Measurements from ENCODE around the gene ARL2BP.
"Not testable (repeated sequence)": the region's sequence is repeated elsewhere in the genome, so short reads cannot be mapped to it uniquely, and the experiment has no call there.

Gene ARL2BP

DNA sequence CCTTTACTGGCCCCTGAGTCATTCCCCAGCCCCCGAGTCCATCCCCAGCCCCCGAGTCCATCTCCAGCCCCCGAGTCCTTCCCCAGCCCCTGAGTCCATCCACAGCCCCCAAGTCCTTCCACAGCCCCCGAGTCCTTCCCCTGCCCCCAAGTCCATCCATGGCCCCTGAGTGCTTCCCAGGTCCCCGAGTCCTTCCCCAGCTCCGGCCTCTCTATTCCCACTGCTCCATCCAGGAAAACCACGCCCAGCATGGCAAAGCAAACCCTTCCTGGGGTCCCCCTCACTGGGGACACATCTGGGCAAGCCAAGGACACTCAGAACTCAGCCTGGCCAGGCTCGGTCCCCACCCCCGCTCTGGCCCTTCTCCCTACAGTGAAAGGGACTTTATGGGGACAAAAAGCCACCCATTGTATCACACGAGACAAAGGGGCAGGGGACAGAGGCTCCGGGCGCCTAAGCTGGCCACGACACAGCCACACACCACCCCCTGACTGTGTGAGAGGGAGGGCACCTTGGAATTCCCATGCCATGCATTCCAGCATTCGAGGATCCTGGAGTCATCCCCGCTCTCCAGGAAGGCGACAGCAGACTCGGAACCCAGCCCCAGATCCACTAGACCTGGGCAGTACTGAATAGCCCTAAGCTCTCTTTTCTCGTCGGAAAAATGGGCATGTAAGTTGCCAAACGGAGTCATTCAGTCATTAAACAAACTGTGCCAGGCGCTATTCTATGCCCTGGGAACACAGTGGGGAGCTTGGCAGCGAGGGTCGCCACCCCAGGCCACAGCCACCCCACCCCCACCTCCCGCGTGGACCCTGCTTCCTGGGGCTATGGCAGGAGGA lies 25.4 kb downstream of the ARL2BP start:
- H3K9ac ChIP-seq (ENCODE audit: insufficient read length) = no peak overlapping the region
- no peaks in the 10 kb centered on the region for H3K36me3 ChIP-seq (ENCODE audit: insufficient read depth, low read length)
- H3K9me3 ChIP-seq (ENCODE audit: low read depth, low read length) = no peaks in the 10 kb centered on the region
- no peak overlapping the region for H3K27ac ChIP-seq
- TF ChIP-seq EZH2 (IDR thresholded peaks at IDR 0.05) (no peak), POLR2AphosphoS5 (IDR thresholded peaks at IDR 0.05; ENCODE audit: borderline replicate concordance, low read depth, low read length) (no peak), FOXP2 (optimal IDR thresholded peaks at IDR 0.05; ENCODE audit: control extremely low read depth, extremely low read length, insufficient read depth) (no peak)
- DNase-seq (ENCODE audit: low read depth, low spot score) = no peak
- H3K4me3 ChIP-seq = no peak overlapping the region

DNA sequence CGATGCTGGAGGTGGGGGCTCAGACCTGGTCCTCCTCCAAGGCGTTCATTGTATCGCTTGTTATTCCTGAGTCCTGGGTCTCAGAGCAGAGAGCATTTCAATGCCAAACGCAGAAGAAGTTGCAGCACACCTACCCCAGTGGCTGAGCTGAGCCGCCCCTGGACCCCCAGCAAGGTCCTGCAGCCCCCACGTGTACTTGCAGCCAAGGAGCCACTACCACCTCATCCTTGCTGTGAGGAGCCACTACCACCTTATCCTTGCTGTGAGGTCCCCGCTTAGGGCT lies 25.9 kb downstream of the ARL2BP start:
- Histone ChIP-seq H3K9ac (ENCODE audit: insufficient read length) (no peak overlapping the region), H3K9me3 (ENCODE audit: low read depth, low read length) (no peaks in the 10 kb centered on the region), H3K36me3 (ENCODE audit: insufficient read depth, low read length) (no peaks in the 10 kb centered on the region), H3K27ac (no peak overlapping the region), H3K4me3 (no peak overlapping the region)
- no peak for DNase-seq (ENCODE audit: low read depth, low spot score)
- TF ChIP-seq POLR2AphosphoS5 (IDR thresholded peaks at IDR 0.05; ENCODE audit: borderline replicate concordance, low read depth, low read length) (no peak), FOXP2 (optimal IDR thresholded peaks at IDR 0.05; ENCODE audit: control extremely low read depth, extremely low read length, insufficient read depth) (no peak), EZH2 (IDR thresholded peaks at IDR 0.05) (no peak)

GRCh38 chr16:57271867-57272495 lies 26.9 kb downstream of the ARL2BP start:
- Histone ChIP-seq H3K9me3 (ENCODE audit: low read depth, low read length) (no peaks in the 10 kb centered on the region), H3K36me3 (ENCODE audit: insufficient read depth, low read length) (no peaks in the 10 kb centered on the region), H3K4me3 (no peak overlapping the region), H3K9ac (ENCODE audit: insufficient read length) (no peak overlapping the region), H3K27ac (no peak overlapping the region)
- no peak for DNase-seq (ENCODE audit: low read depth, low spot score)
- TF ChIP-seq FOXP2 (optimal IDR thresholded peaks at IDR 0.05; ENCODE audit: control extremely low read depth, extremely low read length, insufficient read depth) (no peak), POLR2AphosphoS5 (IDR thresholded peaks at IDR 0.05; ENCODE audit: borderline replicate concordance, low read depth, low read length) (no peak), EZH2 (IDR thresholded peaks at IDR 0.05) (no peak)

- no peaks in the 10 kb centered on the region for H3K36me3 ChIP-seq (ENCODE audit: insufficient read depth, low read length)
- H3K4me3 ChIP-seq = no peak overlapping the region
- no peak overlapping the region for H3K27ac ChIP-seq
- H3K9me3 ChIP-seq (ENCODE audit: low read depth, low read length) = no peaks in the 10 kb centered on the region
- TF ChIP-seq FOXP2 (optimal IDR thresholded peaks at IDR 0.05; ENCODE audit: control extremely low read depth, extremely low read length, insufficient read depth) (no peak), EZH2 (IDR thresholded peaks at IDR 0.05) (no peak), POLR2AphosphoS5 (IDR thresholded peaks at IDR 0.05; ENCODE audit: borderline replicate concordance, low read depth, low read length) (no peak)
- DNase-seq (ENCODE audit: low read depth, low spot score) = no peak
- H3K9ac ChIP-seq (ENCODE audit: insufficient read length) = no peak overlapping the region
Measured at GRCh38 chr16:57273359-57273758, 28.3 kb downstream of the ARL2BP start.

GRCh38 chr16:57273826-57274225 lies 28.8 kb downstream of the ARL2BP start:
- H3K9me3 ChIP-seq (ENCODE audit: low read depth, low read length) = no peaks in the 10 kb centered on the region
- no peak for DNase-seq (ENCODE audit: low read depth, low spot score)
- H3K9ac ChIP-seq (ENCODE audit: insufficient read length) = no peak overlapping the region
- no peaks in the 10 kb centered on the region for H3K36me3 ChIP-seq (ENCODE audit: insufficient read depth, low read length)
- TF ChIP-seq EZH2 (IDR thresholded peaks at IDR 0.05) = no peak
- no peak for TF ChIP-seq POLR2AphosphoS5 (IDR thresholded peaks at IDR 0.05; ENCODE audit: borderline replicate concordance, low read depth, low read length)
- no peak for TF ChIP-seq FOXP2 (optimal IDR thresholded peaks at IDR 0.05; ENCODE audit: control extremely low read depth, extremely low read length, insufficient read depth)
- H3K27ac ChIP-seq = no peak overlapping the region
- no peak overlapping the region for H3K4me3 ChIP-seq

DNA sequence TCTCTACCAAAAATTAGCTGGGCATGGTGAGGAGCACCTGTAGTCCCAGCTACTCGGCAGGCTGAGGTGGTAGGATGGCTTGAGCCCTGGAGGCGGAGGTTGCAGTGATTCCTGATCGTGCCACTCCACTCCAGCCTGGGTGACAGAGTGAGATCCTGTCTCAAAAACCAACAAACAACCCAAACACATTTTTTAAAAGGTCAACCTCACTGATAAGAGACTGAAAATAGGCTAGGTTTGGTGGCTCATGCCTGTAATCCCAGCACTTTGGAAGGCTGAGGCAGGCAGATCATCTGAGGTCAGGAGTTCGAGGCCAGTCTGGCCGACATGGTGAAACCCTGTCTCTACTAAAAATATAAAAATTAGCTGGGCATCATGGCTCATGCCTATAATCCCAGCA lies 30.9 kb downstream of the ARL2BP start:
- not testable (repeated sequence) for H3K9ac ChIP-seq (ENCODE audit: insufficient read length); H3K9me3 ChIP-seq (ENCODE audit: low read depth, low read length); H3K36me3 ChIP-seq (ENCODE audit: insufficient read depth, low read length); H3K4me3 ChIP-seq; H3K27ac ChIP-seq; DNase-seq (ENCODE audit: low read depth, low spot score)

- H3K9me3 ChIP-seq (ENCODE audit: low read depth, low read length) = no peaks in the 10 kb centered on the region
- H3K27ac ChIP-seq = no peak overlapping the region
- TF ChIP-seq POLR2AphosphoS5 (IDR thresholded peaks at IDR 0.05; ENCODE audit: borderline replicate concordance, low read depth, low read length) = no peak
- TF ChIP-seq FOXP2 (optimal IDR thresholded peaks at IDR 0.05; ENCODE audit: control extremely low read depth, extremely low read length, insufficient read depth) = no peak
- no peak for TF ChIP-seq EZH2 (IDR thresholded peaks at IDR 0.05)
- H3K4me3 ChIP-seq = no peak overlapping the region
- H3K36me3 ChIP-seq (ENCODE audit: insufficient read depth, low read length) = no peaks in the 10 kb centered on the region
- no peak for DNase-seq (ENCODE audit: low read depth, low spot score)
- no peak overlapping the region for H3K9ac ChIP-seq (ENCODE audit: insufficient read length)
Measured at GRCh38 chr16:57276596-57276995, 31.5 kb downstream of the ARL2BP start.

DNA sequence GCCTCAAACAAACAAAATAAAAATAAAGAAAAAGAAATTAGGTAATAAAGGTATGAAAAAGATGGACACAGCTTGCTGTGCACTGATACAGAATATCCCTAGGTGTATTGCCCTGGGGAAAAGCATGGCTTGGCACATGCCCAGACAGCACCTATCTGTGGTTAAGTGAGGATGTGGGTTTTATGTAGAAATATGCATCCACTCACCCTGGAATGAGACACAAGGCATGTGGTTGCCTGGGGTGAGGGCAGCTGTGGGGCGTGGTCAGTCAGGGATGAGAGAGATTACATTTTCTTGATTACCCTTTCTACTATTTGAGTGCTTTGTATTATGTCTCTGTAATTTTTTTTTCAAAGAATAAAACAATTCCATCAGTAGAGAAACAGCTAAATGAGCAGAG lies 32.5 kb downstream of the ARL2BP start:
- Histone ChIP-seq H3K27ac (no peak overlapping the region), H3K36me3 (ENCODE audit: insufficient read depth, low read length) (no peaks in the 10 kb centered on the region), H3K9ac (ENCODE audit: insufficient read length) (no peak overlapping the region), H3K9me3 (ENCODE audit: low read depth, low read length) (no peaks in the 10 kb centered on the region), H3K4me3 (no peak overlapping the region)
- DNase-seq (ENCODE audit: low read depth, low spot score) = no peak
- TF ChIP-seq EZH2 (IDR thresholded peaks at IDR 0.05) (no peak), POLR2AphosphoS5 (IDR thresholded peaks at IDR 0.05; ENCODE audit: borderline replicate concordance, low read depth, low read length) (no peak), FOXP2 (optimal IDR thresholded peaks at IDR 0.05; ENCODE audit: control extremely low read depth, extremely low read length, insufficient read depth) (no peak)

GRCh38 chr16:57278494-57278893 lies 33.4 kb downstream of the ARL2BP start:
- H3K9me3 ChIP-seq (ENCODE audit: low read depth, low read length) = no peaks in the 10 kb centered on the region
- H3K36me3 ChIP-seq (ENCODE audit: insufficient read depth, low read length) = no peaks in the 10 kb centered on the region
- DNase-seq (ENCODE audit: low read depth, low spot score) = no peak
- H3K27ac ChIP-seq = no peak overlapping the region
- H3K4me3 ChIP-seq = no peak overlapping the region
- no peak overlapping the region for H3K9ac ChIP-seq (ENCODE audit: insufficient read length)
- no peak for TF ChIP-seq POLR2AphosphoS5 (IDR thresholded peaks at IDR 0.05; ENCODE audit: borderline replicate concordance, low read depth, low read length)
- TF ChIP-seq EZH2 (IDR thresholded peaks at IDR 0.05) = no peak
- TF ChIP-seq FOXP2 (optimal IDR thresholded peaks at IDR 0.05; ENCODE audit: control extremely low read depth, extremely low read length, insufficient read depth) = no peak

Data from SK-N-MC (cell line).